ENCODE results near the gene NUDT21. TPM values are rescaled to one million over a fixed set of nuclear protein-coding genes. Genes with fewer than 3 reads are reported as not detected.

NUDT21 gene
- total RNA-seq, 6 donors from 2014 or later, result 28.3 to 88.2 (median 51.7) TPM

GRCh38 chr16:56457927-56458470 lies 6.9 kb upstream of the NUDT21 start:
- WGBS, 2 donors, result 93 to 96% methylated on average over 6 of the region's 6 CpGs
- H3K27me3 ChIP-seq, result no peaks in the 10 kb centered on the region
- H3K4me1 ChIP-seq, result peaks cover under 1 to 6% (median 5%) of the 10 kb centered on the region in 4 donors
- ATAC-seq (ENCODE audit: low FRiP score in 2 of 2) (no peak), DNase-seq (no peak)
- H3K4me3 ChIP-seq, result no peak overlapping the region
- peaks cover 10 to 73% (median 19%) of the 10 kb centered on the region in 4 donors for H3K36me3 ChIP-seq
- no peak overlapping the region for H3K27ac ChIP-seq
- no peaks in the 10 kb centered on the region for H3K9me3 ChIP-seq
- TF ChIP-seq POLR2A (IDR thresholded peaks at IDR 0.05) (no peak), EP300 (IDR thresholded peaks at IDR 0.05) (no peak), POLR2AphosphoS5 (IDR thresholded peaks at IDR 0.05) (no peak), CTCF (IDR thresholded peaks at IDR 0.05) (no peak)

GRCh38 chr16:56451753-56452689 lies 889 bp upstream of the NUDT21 start:
- DNase-seq, result peak in 1 of 2 donors; percentile 54
- peak overlapping the region; percentile 81 to 89 (median 84) for H3K27ac ChIP-seq
- no peaks in the 10 kb centered on the region for H3K9me3 ChIP-seq
- H3K4me3 ChIP-seq, result peak overlapping the region; percentile 83 to 97 (median 88)
- peak in 1 of 4 donors; percentile 10 for TF ChIP-seq POLR2A (IDR thresholded peaks at IDR 0.05)
- no peak for TF ChIP-seq CTCF (IDR thresholded peaks at IDR 0.05)
- no peak for TF ChIP-seq EP300 (IDR thresholded peaks at IDR 0.05)
- no peaks in the 10 kb centered on the region for H3K27me3 ChIP-seq
- peaks cover 18 to 34% (median 29%) of the 10 kb centered on the region in 4 donors for H3K4me1 ChIP-seq
- peak; percentile 76 to 80 for ATAC-seq (ENCODE audit: low FRiP score in 2 of 2)
- WGBS, 2 donors, result 8 to 11% methylated on average over 31 of the region's 31 CpGs
- H3K36me3 ChIP-seq, result peaks cover 4 to 38% (median 8%) of the 10 kb centered on the region in 4 donors

GRCh38 chr16:56450275-56450985 lies 702 bp downstream of the NUDT21 start:
- peaks cover 3 to 36% (median 7%) of the 10 kb centered on the region in 4 donors for H3K36me3 ChIP-seq
- no peak for TF ChIP-seq CTCF (IDR thresholded peaks at IDR 0.05)
- TF ChIP-seq POLR2AphosphoS5 (IDR thresholded peaks at IDR 0.05), result no peak
- no peak for TF ChIP-seq POLR2A (IDR thresholded peaks at IDR 0.05)
- no peak for TF ChIP-seq EP300 (IDR thresholded peaks at IDR 0.05)
- peaks cover 18 to 34% (median 29%) of the 10 kb centered on the region in 4 donors for H3K4me1 ChIP-seq
- H3K4me3 ChIP-seq, result peak overlapping the region; percentile 67 to 97 (median 86)
- peak overlapping the region; percentile 81 to 89 (median 84) for H3K27ac ChIP-seq
- H3K9me3 ChIP-seq, result no peaks in the 10 kb centered on the region
- H3K27me3 ChIP-seq, result no peaks in the 10 kb centered on the region
- 10 to 12% methylated on average over 18 of the region's 18 CpGs for WGBS, 2 donors
- ATAC-seq (ENCODE audit: low FRiP score in 2 of 2) (no peak), DNase-seq (no peak)

GRCh38 chr16:56448005-56448404 lies 3.1 kb downstream of the NUDT21 start:
- H3K36me3 ChIP-seq, result peaks cover 3 to 43% (median 12%) of the 10 kb centered on the region in 4 donors
- H3K27me3 ChIP-seq, result no peaks in the 10 kb centered on the region
- H3K4me3 ChIP-seq, result no peak overlapping the region
- H3K27ac ChIP-seq, result no peak overlapping the region
- no peak for ATAC-seq (ENCODE audit: low FRiP score in 2 of 2)
- TF ChIP-seq CTCF (IDR thresholded peaks at IDR 0.05) (no peak), POLR2AphosphoS5 (IDR thresholded peaks at IDR 0.05) (no peak), POLR2A (IDR thresholded peaks at IDR 0.05) (no peak), EP300 (IDR thresholded peaks at IDR 0.05) (no peak)
- peaks cover 18 to 30% (median 28%) of the 10 kb centered on the region in 4 donors for H3K4me1 ChIP-seq
- no peaks in the 10 kb centered on the region for H3K9me3 ChIP-seq
- no peak for DNase-seq

Data from upper lobe of left lung (tissue), 6 donors.